Measurements from ENCODE around the gene RNF149.

DNA sequence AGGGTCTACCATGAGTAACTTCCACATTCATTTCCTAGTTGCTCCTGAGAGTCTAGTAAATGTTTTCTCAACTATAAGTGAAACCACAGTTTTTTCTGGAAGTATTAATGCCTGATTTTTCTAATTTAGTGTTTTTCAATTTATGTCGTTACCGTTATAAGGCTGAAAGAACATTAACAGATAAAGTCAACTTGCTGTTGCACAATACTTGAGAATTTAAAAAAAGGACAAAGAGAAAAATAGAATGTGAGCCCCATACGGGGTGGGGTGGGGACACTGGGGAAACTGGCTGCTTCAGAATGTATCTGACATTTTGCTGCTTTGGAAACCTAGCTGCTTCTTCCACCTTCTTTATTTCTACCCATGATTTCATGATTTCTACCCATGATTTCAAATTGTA is 29.6 kb downstream of the RNF149 start:
- no peak for TF ChIP-seq EZH2 (IDR thresholded peaks at IDR 0.05; ENCODE audit: low read length, missing control alignments)
- TF ChIP-seq CTCF (conservative IDR thresholded peaks at IDR 0.05 in 1 of 2, IDR thresholded peaks at IDR 0.05 in 1 of 2; ENCODE audit: low read depth in 1 of 2, low read length in 2 of 2) = no peak
